ENCODE results near the gene SMIM5. TPM values are rescaled to one million over a fixed set of nuclear protein-coding genes. Genes with fewer than 3 reads are reported as not detected.

SMIM5 gene
- total and polyA plus RNA-seq, 2 of the 13 experiments (the other 11 are each of a cell fraction or from before 2014, with no cell fraction given), result not detected

DNA sequence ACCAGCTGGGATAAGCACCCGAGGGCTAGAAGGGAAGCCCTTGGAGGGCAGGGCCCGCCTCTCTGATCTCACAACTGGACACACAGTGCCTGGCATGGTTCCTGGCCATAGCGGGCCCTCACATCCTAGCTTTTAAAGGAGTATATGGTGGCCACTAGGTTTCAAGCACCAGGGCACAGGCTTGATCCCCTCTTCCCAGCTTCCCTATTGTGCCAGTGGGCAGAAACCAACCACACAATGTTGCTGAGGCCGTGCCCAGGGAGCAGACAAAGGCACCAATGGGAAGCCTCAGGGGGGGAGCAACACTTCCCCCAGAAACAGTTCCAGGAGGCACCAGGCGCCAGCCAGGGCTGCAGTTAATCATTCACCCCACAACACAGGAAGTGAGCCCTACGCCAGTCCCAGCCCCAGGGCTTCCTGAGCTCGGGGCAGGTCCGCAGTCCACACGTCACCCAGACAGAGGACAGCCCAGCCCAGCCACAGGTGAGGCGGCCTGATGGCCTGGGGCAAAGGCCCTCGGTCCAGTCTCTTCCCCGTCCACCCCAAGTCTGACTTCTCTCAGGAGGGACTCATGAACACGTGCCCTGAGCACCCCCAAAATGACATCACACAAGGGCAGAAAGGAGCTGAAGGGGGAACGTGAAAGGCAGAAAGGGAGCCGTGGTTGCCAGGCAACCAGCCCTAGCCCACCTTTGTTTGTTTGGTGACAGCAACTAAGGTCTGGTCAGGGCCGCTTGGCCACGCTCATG, 12.8 kb downstream of the SMIM5 start (continued):
- TF ChIP-seq, protein P1, sequence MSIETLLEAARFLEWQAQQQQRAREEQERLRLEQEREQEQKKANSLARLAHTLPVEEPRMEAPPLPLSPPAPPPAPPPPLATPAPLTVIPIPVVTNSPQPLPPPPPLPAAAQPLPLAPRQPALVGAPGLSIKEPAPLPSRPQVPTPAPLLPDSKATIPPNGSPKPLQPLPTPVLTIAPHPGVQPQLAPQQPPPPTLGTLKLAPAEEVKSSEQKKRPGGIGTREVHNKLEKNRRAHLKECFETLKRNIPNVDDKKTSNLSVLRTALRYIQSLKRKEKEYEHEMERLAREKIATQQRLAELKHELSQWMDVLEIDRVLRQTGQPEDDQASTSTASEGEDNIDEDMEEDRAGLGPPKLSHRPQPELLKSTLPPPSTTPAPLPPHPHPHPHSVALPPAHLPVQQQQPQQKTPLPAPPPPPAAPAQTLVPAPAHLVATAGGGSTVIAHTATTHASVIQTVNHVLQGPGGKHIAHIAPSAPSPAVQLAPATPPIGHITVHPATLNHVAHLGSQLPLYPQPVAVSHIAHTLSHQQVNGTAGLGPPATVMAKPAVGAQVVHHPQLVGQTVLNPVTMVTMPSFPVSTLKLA (IDR thresholded peaks at IDR 0.05), result peak; percentile 56; the same call in 1 of the 2 replicates
- TF ChIP-seq SALL2 (CRISPR knock-in tag; IDR thresholded peaks at IDR 0.05) (peak; percentile 88), GTF3A (CRISPR knock-in tag; conservative IDR thresholded peaks at IDR 0.05) (no peak), ZNF274 (CRISPR knock-in tag; IDR thresholded peaks at IDR 0.05) (peak; percentile 81; the same call in 1 of the 2 replicates), MYC (CRISPR knock-in tag; IDR thresholded peaks at IDR 0.05; ENCODE audit: borderline replicate concordance) (peak; percentile 88), LCORL (IDR thresholded peaks at IDR 0.05) (no peak), LCORL (CRISPR knock-in tag; IDR thresholded peaks at IDR 0.05) (peak; percentile 71; the same call in 1 of the 2 replicates), ZNF615 (CRISPR knock-in tag; IDR thresholded peaks at IDR 0.05; ENCODE audit: borderline replicate concordance) (no peak), ZNF589 (CRISPR knock-in tag; conservative IDR thresholded peaks at IDR 0.05) (no peak), ZNF644 (CRISPR knock-in tag; IDR thresholded peaks at IDR 0.05; ENCODE audit: low read depth) (no peak), NR3C1 (CRISPR knock-in tag; IDR thresholded peaks at IDR 0.05) (no peak), CAMTA2 (CRISPR knock-in tag; IDR thresholded peaks at IDR 0.05; ENCODE audit: borderline replicate concordance) (no peak)
- TF ChIP-seq, protein P2, sequence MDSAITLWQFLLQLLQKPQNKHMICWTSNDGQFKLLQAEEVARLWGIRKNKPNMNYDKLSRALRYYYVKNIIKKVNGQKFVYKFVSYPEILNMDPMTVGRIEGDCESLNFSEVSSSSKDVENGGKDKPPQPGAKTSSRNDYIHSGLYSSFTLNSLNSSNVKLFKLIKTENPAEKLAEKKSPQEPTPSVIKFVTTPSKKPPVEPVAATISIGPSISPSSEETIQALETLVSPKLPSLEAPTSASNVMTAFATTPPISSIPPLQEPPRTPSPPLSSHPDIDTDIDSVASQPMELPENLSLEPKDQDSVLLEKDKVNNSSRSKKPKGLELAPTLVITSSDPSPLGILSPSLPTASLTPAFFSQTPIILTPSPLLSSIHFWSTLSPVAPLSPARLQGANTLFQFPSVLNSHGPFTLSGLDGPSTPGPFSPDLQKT (CRISPR knock-in tag; IDR thresholded peaks at IDR 0.05; ENCODE audit: borderline replicate concordance), result no peak
- TF ChIP-seq, protein P3, sequence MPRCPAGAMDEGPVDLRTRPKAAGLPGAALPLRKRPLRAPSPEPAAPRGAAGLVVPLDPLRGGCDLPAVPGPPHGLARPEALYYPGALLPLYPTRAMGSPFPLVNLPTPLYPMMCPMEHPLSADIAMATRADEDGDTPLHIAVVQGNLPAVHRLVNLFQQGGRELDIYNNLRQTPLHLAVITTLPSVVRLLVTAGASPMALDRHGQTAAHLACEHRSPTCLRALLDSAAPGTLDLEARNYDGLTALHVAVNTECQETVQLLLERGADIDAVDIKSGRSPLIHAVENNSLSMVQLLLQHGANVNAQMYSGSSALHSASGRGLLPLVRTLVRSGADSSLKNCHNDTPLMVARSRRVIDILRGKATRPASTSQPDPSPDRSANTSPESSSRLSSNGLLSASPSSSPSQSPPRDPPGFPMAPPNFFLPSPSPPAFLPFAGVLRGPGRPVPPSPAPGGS (CRISPR knock-in tag; IDR thresholded peaks at IDR 0.05), result peak; percentile 95
- TF ChIP-seq, protein P4, sequence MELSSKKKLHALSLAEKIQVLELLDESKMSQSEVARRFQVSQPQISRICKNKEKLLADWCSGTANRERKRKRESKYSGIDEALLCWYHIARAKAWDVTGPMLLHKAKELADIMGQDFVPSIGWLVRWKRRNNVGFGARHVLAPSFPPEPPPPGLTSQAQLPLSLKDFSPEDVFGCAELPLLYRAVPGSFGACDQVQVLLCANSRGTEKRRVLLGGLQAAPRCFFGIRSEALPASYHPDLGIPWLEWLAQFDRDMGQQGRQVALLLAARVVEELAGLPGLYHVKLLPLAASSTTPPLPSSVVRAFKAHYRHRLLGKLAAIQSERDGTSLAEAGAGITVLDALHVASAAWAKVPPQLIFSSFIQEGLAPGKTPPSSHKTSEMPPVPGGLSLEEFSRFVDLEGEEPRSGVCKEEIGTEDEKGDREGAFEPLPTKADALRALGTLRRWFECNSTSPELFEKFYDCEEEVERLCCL (CRISPR knock-in tag; IDR thresholded peaks at IDR 0.05; ENCODE audit: borderline replicate concordance), result peak; percentile 79; the same call in 1 of the 2 replicates
- TF ChIP-seq, protein P5, sequence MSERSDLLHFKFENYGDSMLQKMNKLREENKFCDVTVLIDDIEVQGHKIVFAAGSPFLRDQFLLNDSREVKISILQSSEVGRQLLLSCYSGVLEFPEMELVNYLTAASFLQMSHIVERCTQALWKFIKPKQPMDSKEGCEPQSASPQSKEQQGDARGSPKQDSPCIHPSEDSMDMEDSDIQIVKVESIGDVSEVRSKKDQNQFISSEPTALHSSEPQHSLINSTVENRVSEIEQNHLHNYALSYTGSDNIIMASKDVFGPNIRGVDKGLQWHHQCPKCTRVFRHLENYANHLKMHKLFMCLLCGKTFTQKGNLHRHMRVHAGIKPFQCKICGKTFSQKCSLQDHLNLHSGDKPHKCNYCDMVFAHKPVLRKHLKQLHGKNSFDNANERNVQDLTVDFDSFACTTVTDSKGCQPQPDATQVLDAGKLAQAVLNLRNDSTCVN (CRISPR knock-in tag; IDR thresholded peaks at IDR 0.05; ENCODE audit: borderline replicate concordance), result peak; percentile 9; the same call in 1 of the 2 replicates
- TF ChIP-seq, protein P6, sequence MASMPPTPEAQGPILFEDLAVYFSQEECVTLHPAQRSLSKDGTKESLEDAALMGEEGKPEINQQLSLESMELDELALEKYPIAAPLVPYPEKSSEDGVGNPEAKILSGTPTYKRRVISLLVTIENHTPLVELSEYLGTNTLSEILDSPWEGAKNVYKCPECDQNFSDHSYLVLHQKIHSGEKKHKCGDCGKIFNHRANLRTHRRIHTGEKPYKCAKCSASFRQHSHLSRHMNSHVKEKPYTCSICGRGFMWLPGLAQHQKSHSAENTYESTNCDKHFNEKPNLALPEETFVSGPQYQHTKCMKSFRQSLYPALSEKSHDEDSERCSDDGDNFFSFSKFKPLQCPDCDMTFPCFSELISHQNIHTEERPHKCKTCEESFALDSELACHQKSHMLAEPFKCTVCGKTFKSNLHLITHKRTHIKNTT (CRISPR knock-in tag; IDR thresholded peaks at IDR 0.05), result no peak
- TF ChIP-seq, protein P7, sequence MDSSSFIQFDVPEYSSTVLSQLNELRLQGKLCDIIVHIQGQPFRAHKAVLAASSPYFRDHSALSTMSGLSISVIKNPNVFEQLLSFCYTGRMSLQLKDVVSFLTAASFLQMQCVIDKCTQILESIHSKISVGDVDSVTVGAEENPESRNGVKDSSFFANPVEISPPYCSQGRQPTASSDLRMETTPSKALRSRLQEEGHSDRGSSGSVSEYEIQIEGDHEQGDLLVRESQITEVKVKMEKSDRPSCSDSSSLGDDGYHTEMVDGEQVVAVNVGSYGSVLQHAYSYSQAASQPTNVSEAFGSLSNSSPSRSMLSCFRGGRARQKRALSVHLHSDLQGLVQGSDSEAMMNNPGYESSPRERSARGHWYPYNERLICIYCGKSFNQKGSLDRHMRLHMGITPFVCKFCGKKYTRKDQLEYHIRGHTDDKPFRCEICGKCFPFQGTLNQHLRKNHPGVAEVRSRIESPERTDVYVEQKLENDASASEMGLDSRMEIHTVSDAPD (CRISPR knock-in tag; IDR thresholded peaks at IDR 0.05), result no peak; the same call in 1 of the 2 replicates

All from HepG2 (cell line).